GM12878 (cell line): Measurements from ENCODE around the gene MYRF. TPM values are rescaled to one million over a fixed set of nuclear protein-coding genes. Genes with fewer than 3 reads are reported as not detected.

Experiments
- ATAC-seq: fragments of 200-7000 bp; cut with Tn5 transposase; 3 replicates; pipeline ENCODE4 v1.9.1; 2020; ENCODE audit warnings: mild to moderate bottlenecking, moderate library complexity
- BruUV-seq: library from RNA; stranded (reverse); fragments of 400-500 nt; replicated peaks from 2 replicates; lab custom pipeline; 2021; lab: Mats Ljungman, UMichigan
- CTCF ChIA-PET: fragments of 300-600 bp; sonication (Branson Sonifier 250); formaldehyde crosslinking; extraction: SDS; loops from one replicate; lab custom pipeline; 2021; ENCODE audit warnings: inconsistent platforms; lab: Yijun Ruan, JAX
- POLR2A ChIA-PET: fragments of 350-600 bp; formaldehyde crosslinking; extraction: SDS; loops from one replicate; lab custom pipeline; 2021; ENCODE audit warnings: inconsistent platforms; lab: Charles Lee
- RAD21 ChIA-PET: fragments of 300-600 bp; sonication (Branson Sonifier 250); formaldehyde crosslinking; loops from one replicate; lab custom pipeline; 2023; ENCODE audit warnings: antibody characterized with exemption; ENCODE audit not compliant: unreplicated experiment; lab: Charles Lee
- SMC1A ChIA-PET: fragments of 300-600 bp; sonication (Branson Sonifier 250); formaldehyde crosslinking; loops from one replicate; lab custom pipeline; 2023; ENCODE audit not compliant: unreplicated experiment, uncharacterized antibody; lab: Charles Lee
- DNase-seq: peaks from one replicate; pipeline ENCODE4 v3.0.0-alpha.2; 2011; ENCODE audit warnings: low read depth, low spot score
- FAIRE-seq: peaks from 3 replicates; lab custom pipeline; 2011; peaks lifted over from hg19 to GRCh38; lab: Jason Lieb, UNC
- H2AFZ ChIP-seq: 2 replicates; pipeline ENCODE4 v1.6.0; 2011; ENCODE audit warnings: low read depth, low read length, control low read depth; ENCODE audit not compliant: control insufficient read depth
- H3K27ac ChIP-seq: 2 replicates; pipeline ENCODE4 v1.5.1; 2011; ENCODE audit warnings: control low read depth; ENCODE audit not compliant: control insufficient read depth, insufficient read depth
- H3K27me3 ChIP-seq, 2 experiments: replicated peaks in 1 of 2; 2 replicates each; pipeline versions ENCODE4 v1.6.0 to v1.6.1; 2011; ENCODE audit warnings: low read length in 1 of 2; ENCODE audit not compliant: control insufficient read depth in 2 of 2, insufficient read depth in 2 of 2
- H3K36me3 ChIP-seq, 2 experiments: 2 replicates each; pipeline ENCODE4 v1.5.1; 2011; ENCODE audit warnings: low read length in 1 of 2; ENCODE audit not compliant: control insufficient read depth in 2 of 2, insufficient read depth in 2 of 2
- H3K4me1 ChIP-seq: 2 replicates; pipeline ENCODE4 v1.6.1; 2011; ENCODE audit warnings: mild to moderate bottlenecking, low read length, moderate library complexity, mixed read lengths; ENCODE audit not compliant: control insufficient read depth, insufficient read depth
- H3K4me2 ChIP-seq: 2 replicates; pipeline ENCODE4 v1.6.0; 2011; ENCODE audit warnings: control low read depth; ENCODE audit not compliant: control insufficient read depth, insufficient read depth
- H3K4me3 ChIP-seq: fragments of 200-600 bp; sonication (generic); 2 replicates; pipeline ENCODE4 v1.5.1; 2016
- H3K79me2 ChIP-seq: 2 replicates; pipeline ENCODE4 v1.6.0; 2011; ENCODE audit warnings: low read length; ENCODE audit not compliant: control insufficient read depth, insufficient read depth
- H3K9ac ChIP-seq: 2 replicates; pipeline ENCODE4 v1.8.0; 2011; ENCODE audit warnings: low read length, control low read depth, mixed read lengths; ENCODE audit not compliant: control insufficient read depth, insufficient read depth
- H3K9me3 ChIP-seq: replicated peaks from 3 replicates; pipeline ENCODE4 v1.5.1; 2011; ENCODE audit warnings: mild to moderate bottlenecking, low read length; ENCODE audit not compliant: control insufficient read depth, insufficient read depth
- H4K20me1 ChIP-seq: 2 replicates; pipeline ENCODE4 v1.6.0; 2011; ENCODE audit not compliant: control insufficient read depth, insufficient read depth
- BHLHE40 ChIP-seq, 2 experiments: fragments of 450-650 bp in 1 of 2; IDR thresholded peaks; 2 replicates each; pipeline ENCODE4 v1.6.1; 2011 to 2017; ENCODE audit warnings: low read depth in 2 of 2, borderline replicate concordance in 1 of 2, improper control_type of control experiment in 1 of 2, low read length in 1 of 2, mild to moderate bottlenecking in 1 of 2
- E2F4 ChIP-seq: IDR thresholded peaks from 2 replicates; pipeline ENCODE4 v1.6.1; 2012; ENCODE audit warnings: low read depth, low read length, improper control_type of control experiment
- IKZF1 ChIP-seq: fragments of 450-650 bp; conservative IDR thresholded peaks from 2 replicates; pipeline ENCODE4 v1.6.1; 2017; ENCODE audit warnings: antibody characterized with exemption, mild to moderate bottlenecking
- NR2C2 ChIP-seq: IDR thresholded peaks from 2 replicates; pipeline ENCODE4 v1.6.1; 2011; ENCODE audit warnings: borderline replicate concordance, low read depth; ENCODE audit not compliant: control insufficient read depth, insufficient read length
- SIN3A ChIP-seq: IDR thresholded peaks from 2 replicates; pipeline ENCODE4 v1.6.1; 2012; ENCODE audit warnings: low read depth, low read length, improper control_type of control experiment
- SPI1 ChIP-seq: IDR thresholded peaks from 2 replicates; pipeline ENCODE4 v1.6.1; 2011; ENCODE audit warnings: low read depth, mild to moderate bottlenecking, low read length, moderate library complexity, borderline replicate concordance; ENCODE audit not compliant: insufficient read depth
- SUZ12 ChIP-seq: fragments of 200-600 bp; sonication (generic); IDR thresholded peaks from one replicate; pipeline ENCODE4 v1.6.1; 2018; ENCODE audit warnings: antibody characterized with exemption, mild to moderate bottlenecking; ENCODE audit not compliant: unreplicated experiment
- ZNF274 ChIP-seq: IDR thresholded peaks from one replicate; pipeline ENCODE4 v1.8.0; 2011; ENCODE audit not compliant: insufficient read length, insufficient read depth
- WGBS: methylation state at CpG from one replicate; pipeline ENCODE4 v1.1.6; 2016; ENCODE audit warnings: low lambda C conversion rate; ENCODE audit not compliant: insufficient replicate concordance, insufficient coverage; ENCODE audit errors: missing lambda C conversion rate; 5-methylcytosine and 5-hydroxymethylcytosine counted together
- in situ Hi-C: fragments of 300-500 bp; cut with MboI; formaldehyde crosslinking; loops from 9 replicates; pipeline ENCODE4 v1.14.3; 2018; ENCODE audit warnings: mixed read lengths
- intact Hi-C: fragments of 100-400 bp; cut with micrococcal nuclease; formaldehyde crosslinking; loops from one replicate; pipeline ENCODE4 v1.14.2; 2022; ENCODE audit not compliant: unreplicated experiment
- polyA plus RNA-seq, 11 experiments: library from polyadenylated mRNA; depleted of rRNA in 4 of 11; unstranded in 6 of 11; stranded (reverse) in 5 of 11; fragments of >200 nt; fragmentation: Nextera tagmentation in 4 of 11; fragmentation: Illumina TruSeq in 1 of 11; extraction: Ambion mirVana in 4 of 11; extraction: Trizol in 1 of 11; gene quantifications; 1 replicate in 1 of 11; 2 replicates in 10 of 11; pipeline versions ENCODE4 v1.2.1 to v1.2.3, GENCODE V29; 2011 to 2016; ENCODE audit warnings: inconsistent platforms in 2 of 11, missing spikeins in 2 of 11, low read depth in 1 of 11
- total RNA-seq, 4 experiments: library from RNA; depleted of rRNA in 3 of 4; stranded (reverse); fragments of >200 nt in 3 of 4; fragmentation: Illumina TruSeq in 1 of 4; extraction: Trizol in 1 of 4; gene quantifications; 2 replicates each; pipeline versions ENCODE4 v1.2.1 to v1.2.3, GENCODE V29; 2013 to 2021

Gene MYRF
- total and polyA plus RNA-seq, 10 of the 15 experiments (the other 5 are each of a cell fraction or from before 2014, with no cell fraction given) = 0.27 to 15.6 (median 0.89) TPM

GRCh38 chr11:61778920-61779650 lies 26.6 kb downstream of the MYRF start:
- in situ Hi-C loops (no loop called here), intact Hi-C loops (no loop called here)
- no peak overlapping the region for H3K4me2 ChIP-seq
- H3K36me3 ChIP-seq = no peaks in the 10 kb centered on the region; a peak in 1 of 4 replicates
- H3K27ac ChIP-seq = no peak overlapping the region
- no peak overlapping the region for H3K4me3 ChIP-seq
- no peak for DNase-seq
- no peak overlapping the region for H3K9ac ChIP-seq
- BruUV-seq = no TSS peak
- H3K27me3 ChIP-seq = no peaks in the 10 kb centered on the region
- ChIA-PET POLR2A (interaction anchor here (0.9 kb wide), 1 partner anchor 24 kb away, joined by 3 read pairs; no protein-coding TSS in a partner anchor), CTCF (interaction anchor here (0.6 to 7.5 kb wide), 5 partner anchors 8 to 31 kb away, joined by 3 to 88 read pairs (median 4); no protein-coding TSS in a partner anchor), RAD21 (interaction anchor here (1.3 to 1.7 kb wide), 2 partner anchors 9 to 32 kb away, joined by 4 to 5 read pairs; no protein-coding TSS in a partner anchor), SMC1A (no interaction called here)
- no peaks in the 10 kb centered on the region for H4K20me1 ChIP-seq
- no peak overlapping the region for H2AFZ ChIP-seq
- no peaks in the 10 kb centered on the region for H3K79me2 ChIP-seq
- no peaks in the 10 kb centered on the region; the same call in 1 of the 2 replicates for H3K4me1 ChIP-seq
- no peak for ATAC-seq
- no peak for FAIRE-seq
- no peaks in the 10 kb centered on the region for H3K9me3 ChIP-seq
- TF ChIP-seq ZNF274 (no peak), E2F4 (no peak), BHLHE40 (IDR thresholded peaks at IDR 0.05; ENCODE audit: borderline replicate concordance in 1 of 2, low read depth in 2 of 2, low read length in 1 of 2) (no peak), IKZF1 (no peak), SIN3A (no peak), NR2C2 (no peak), SPI1 (no peak), SUZ12 (no peak)
- 75% methylated on average over 22 of the region's 24 CpGs for WGBS
